HG03432 (cell line): Measurements from ENCODE around the gene AASDH.
A peak's percentile ranks its signal among the peaks of the same experiment; 100 is the strongest.

Experiments used
- ATAC-seq: cut with Tn5 transposase; IDR thresholded peaks from one replicate; pipeline ENCODE4 v1.9.1; 2021; ENCODE audit warnings: mild to moderate bottlenecking, moderate library complexity; ENCODE audit not compliant: unreplicated experiment

The AASDH gene

DNA sequence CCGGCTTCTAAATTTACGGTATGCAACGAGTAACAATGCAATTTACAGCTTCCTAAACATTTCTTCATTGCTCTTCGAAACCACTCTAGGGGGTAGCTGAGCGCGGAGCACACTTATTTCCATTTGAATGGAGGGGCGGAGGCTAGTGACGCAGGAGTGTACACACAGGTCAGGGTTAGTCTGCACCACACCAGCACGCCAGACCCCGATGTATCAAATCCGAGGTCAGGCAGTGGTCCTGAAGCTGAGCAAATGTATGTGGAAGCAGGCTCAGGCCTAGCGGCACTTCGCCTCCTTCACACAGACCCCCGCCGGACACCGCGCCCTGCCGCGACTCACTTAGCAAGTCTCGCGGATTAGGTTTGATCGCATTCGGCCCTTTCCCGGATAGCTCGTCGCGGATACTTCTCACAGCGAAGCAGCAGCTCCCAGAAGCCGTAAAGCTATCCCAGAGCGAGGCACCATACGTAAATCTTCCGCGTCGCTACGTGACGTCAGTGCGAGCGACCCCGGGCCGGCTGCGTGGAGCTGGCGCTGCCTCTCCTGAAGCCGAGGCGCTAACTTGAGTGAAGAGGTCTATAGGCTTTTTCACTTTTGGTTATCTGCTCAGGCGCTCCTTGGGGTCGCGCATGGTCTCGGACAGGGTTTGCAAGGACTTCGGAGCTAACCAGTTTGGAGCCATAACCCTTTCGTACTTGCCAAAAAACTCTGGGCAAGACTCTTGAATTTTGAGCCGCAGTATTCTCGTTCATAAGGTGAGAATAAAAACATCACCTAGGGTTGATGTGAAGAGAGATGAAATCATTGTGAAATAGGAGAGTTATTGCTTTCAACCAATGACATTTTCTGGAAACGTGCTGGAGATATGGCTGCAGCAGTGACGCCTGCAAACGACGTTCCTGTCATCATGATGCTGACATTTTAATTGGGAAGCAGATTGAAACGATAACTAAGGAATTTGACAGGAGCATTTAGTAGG is at the start of gene AASDH:
Gene AASDH (minus strand): TSS at position 469 of the 979 bp plus-strand sequence. CDS start 3,192 bp downstream, outside the sequence.
- peak; percentile 95 for ATAC-seq

DNA sequence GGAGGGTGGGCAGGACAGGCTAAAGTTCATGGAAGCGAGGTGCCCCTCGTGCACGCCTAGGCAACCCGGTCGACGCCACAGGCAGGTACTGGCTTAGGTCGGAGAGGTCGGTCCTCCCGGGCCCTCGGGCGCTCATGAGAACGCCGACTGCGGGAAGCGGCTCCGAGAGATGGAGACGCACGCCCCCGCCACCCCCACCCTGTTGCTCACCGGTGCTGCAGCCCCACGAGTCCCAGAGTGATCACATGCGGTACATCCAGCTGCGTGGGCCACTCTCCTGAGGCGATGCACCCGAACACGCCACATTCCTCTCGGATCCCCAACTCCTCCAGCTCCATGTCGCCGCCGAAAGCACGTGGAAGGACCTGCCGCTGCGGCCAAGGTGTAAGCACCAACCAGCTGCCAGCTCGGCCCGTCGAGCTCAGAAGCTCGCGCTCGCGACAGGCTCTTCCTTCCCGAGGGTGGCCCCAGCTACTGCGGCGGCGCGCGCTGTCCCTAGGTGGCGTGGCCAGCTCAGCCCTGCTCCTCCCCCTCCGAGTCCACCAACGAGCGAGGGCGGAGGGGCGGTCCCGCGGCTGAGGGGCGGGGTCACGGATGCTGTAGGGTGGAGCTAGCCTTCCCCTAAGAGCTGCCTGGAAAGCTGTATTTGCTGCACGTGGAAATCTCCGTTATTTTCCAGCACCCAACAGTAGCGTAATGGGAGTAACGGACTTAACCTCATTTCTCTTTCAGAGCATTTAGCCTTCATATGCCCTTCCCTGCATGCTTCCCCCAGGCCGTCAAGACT is 48.0 kb upstream of the AASDH start, which contains the start of gene PPAT:
Gene PPAT (minus strand): TSS at position 476 of the 787 bp plus-strand sequence. CDS start 138 bp downstream, at position 338.
- ATAC-seq = peak; percentile 83

DNA sequence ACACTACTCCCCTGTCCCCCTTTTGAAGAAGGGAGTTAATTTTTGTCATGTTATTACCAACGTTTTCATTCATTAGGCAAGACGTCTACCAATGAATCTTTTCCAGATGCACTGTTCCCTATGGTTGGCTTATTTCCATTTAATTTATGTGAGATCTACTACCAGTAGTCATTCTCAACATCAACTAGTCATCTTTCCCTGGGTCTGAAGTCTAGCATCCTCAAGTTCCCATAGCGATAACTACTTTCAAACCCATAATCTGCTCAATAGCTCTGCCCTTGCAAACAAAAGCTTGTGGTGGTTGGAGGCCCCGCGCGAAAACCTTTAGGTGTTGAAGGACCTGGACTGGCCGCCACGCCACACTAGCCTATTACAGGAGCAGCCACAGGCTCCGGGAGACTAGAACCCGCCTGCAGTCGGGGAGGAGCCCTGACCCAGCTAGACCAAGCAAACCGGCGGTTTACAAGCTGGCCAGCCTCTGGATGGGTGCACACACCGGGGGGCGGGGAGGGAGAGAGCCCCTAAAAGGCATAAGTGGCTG is 47.4 kb upstream of the AASDH start:
- ATAC-seq = peak; percentile 18

DNA sequence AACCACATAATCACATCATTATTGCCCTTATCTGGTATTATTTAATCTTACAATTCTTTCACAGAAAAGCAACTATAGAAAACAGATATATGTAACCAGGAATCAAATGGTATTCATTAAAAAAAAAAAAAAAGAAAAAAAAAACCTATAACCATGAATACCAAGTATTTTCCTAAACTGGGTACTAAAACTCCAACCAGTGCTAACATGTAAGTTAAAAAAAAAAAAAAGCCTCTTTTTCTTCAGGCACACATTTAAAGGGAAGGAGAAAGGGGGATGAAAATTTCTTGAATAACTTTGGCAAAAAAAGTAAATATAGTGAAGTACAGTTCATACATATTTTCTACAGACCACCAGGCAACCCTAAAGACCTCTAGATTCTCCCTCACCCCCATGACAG is 46.0 kb upstream of the AASDH start:
- ATAC-seq = no peak

- ATAC-seq = no peak
Observed at GRCh38 chr4:56430203-56430602, 42.9 kb upstream of the AASDH start.

GRCh38 chr4:56427179-56427578 is 39.9 kb upstream of the AASDH start:
- no peak for ATAC-seq

- ATAC-seq = peak; percentile 86
Observed at GRCh38 chr4:56426273-56426672, 39.0 kb upstream of the AASDH start.

DNA sequence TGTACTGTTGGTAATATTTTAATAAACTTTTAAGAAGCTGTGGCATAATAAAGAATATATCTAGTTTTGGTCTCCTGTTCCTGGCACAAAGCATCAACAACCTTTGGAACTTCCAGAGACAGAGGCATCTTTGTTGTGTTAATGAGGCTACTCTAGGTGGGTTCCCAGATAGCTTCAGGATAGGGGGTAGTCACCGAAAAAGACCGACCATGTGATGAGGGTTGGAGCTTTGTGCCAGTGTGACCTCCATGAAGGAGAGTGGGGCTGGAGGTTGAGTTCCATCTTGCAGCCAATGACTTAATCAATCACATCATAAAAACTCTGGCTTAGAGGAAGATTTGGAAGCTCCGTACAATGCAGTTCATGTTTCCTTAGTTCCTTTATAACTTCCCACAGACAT is 38.2 kb upstream of the AASDH start:
- ATAC-seq = no peak

- ATAC-seq = no peak
Observed at GRCh38 chr4:56424697-56425514, 37.6 kb upstream of the AASDH start.

DNA sequence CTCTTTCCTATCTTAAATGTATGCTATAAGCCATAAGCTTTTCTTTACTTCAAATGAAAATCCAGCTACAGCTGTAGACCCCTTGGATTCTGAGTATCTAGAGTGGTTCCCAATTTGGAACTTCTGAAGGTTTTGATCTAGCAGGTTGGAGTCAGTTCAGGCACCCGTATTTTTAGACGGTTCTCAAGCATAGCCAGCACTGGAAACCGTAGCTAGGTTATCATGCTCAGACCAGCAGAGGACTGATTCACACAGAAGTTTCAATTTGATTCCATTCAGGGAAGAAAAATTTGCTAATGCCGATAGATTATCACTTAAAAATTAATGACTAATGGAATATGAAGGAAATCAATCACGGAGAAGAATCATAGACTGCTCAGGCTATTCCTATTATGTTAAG is 36.9 kb upstream of the AASDH start:
- no peak for ATAC-seq

DNA sequence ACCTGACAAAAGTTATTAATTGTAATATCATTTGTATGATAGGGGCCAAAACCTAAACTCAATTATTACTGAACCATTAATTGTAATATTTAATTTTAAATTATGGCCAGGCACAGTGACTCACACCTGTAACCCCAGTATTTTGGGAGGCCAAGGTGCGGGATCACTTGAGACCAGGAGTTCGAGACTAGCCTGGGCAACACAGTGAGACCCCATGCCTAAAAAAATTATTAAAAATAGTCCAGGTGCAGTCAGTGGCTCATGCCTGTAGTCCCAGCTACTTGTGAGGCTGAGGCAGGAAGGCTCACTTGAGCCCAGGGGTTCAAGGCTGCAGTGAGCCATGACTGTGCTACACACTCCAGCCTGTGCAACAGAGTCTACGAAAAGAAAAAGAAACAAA is 30.1 kb upstream of the AASDH start:
- ATAC-seq = no peak

GRCh38 chr4:56416349-56416748 is 29.1 kb upstream of the AASDH start:
- ATAC-seq = no peak

- ATAC-seq = no peak
Observed at GRCh38 chr4:56414135-56414670, 26.9 kb upstream of the AASDH start.

DNA sequence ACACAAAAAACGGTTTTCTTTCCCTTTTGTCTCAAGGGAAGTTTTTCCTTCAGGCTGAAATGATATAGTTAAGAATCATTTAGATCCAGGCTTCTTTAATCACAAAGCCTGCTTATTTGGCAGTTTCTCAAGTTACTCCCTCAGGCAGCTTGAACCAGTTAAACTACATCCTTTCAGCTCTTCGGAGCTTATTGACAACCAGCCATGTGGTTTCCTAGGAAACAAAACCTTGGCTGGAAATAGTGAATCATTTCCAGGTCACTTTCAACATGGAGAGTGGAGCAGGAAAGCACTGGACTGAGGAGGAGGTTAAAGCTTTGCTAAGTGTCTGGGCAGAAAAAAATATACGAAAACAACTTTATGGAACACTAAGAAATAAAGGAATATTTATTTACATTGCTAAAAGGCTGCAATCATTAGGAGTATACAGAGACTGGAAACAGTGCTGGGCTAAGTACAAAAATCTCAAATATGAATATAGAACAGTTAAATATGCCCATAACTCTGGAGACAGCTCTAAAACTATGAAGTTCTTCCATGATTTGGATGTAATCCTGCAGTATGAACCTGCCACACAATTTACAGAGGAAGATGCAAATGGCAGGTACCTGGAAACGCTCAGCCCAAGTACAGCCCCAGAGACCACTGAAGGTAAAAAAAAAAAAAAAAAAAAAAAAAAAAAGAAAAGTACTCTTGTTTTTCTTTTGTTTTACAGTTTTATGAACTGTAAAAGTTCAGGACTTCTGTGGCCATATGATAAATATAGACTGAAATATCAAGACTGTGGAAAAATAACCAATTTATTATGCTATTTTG is 23.2 kb upstream of the AASDH start:
- no peak for ATAC-seq

DNA sequence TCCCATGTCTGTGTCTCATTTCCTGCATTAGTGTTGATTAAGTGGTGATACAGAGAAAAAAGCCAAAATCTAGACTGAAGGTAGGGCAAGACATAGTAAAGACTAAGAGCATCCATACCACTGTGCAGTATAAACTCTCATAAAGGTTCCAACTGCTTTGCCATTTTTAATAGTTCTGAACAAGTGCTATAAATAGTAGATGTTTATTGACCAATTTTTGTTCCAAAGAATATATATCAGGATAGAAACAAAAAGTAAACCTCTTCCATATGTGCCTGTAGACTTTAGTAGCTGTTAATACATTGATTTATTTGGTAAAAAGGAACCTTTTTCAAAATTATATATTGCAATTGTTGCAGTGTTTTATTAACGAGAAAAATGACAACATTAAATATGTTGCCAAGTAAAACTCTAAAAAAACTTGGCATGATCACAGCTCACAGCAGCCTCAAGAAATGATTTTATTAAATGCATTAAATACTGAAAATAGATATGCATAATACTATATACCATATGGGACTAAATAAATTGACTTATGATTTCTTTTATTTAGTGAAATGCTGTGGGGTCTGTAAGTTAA is 22.3 kb upstream of the AASDH start:
- ATAC-seq = no peak

DNA sequence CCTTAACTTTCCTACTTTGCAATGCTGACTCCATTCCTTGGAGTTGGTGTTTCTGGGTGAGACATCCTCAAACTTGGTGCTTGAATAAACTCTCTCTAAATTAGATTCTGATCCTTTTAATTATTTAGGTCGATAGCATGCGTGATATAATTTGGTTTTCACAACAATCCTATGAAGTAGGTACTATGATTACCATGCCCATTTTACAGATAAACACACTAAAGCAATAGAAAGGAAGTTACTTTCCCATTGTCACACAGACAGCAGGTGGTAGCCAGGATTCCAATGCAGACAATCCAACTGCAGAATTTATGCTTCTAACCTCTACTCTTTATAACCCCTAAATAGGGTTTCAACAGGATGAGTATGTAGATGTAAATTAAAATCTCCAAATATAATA is 21.7 kb upstream of the AASDH start:
- no peak for ATAC-seq

- no peak for ATAC-seq
Observed at GRCh38 chr4:56406151-56406550, 18.9 kb upstream of the AASDH start.

DNA sequence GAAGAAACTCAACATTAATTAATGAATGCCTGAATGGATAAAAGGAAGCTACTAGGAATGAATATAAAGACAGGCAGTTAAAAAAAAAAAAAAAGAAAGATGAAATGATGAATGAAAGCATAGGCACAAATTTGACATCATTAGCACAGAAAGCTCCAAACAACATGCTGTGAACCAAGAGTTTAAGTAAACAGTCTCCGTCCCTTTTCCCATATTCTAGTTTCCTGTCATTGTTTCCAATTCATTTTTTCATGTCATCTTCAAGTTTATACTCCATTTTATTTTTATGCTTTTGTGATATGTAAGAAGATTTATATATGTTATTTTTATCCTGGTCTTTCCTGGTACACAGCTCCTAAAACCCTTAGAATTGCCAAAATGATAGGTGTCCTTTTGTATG is 17.7 kb upstream of the AASDH start:
- no peak for ATAC-seq

GRCh38 chr4:56400560-56400959 is 13.3 kb upstream of the AASDH start:
- no peak for ATAC-seq
